WTC11 (cell line): ENCODE measurements around the gene INO80D. TPM values are rescaled to one million over a fixed set of nuclear protein-coding genes. Genes with fewer than 3 reads are reported as not detected.

Experiments used
- ATAC-seq: fragments of 200-7000 bp; cut with Tn5 transposase; 2 replicates; pipeline ENCODE4 v1.10.0; 2021; ENCODE audit warnings: mild to moderate bottlenecking, moderate library complexity
- CTCF ChIA-PET: fragments of 300-600 bp; sonication (Branson Sonifier 250); formaldehyde crosslinking; loops from one replicate; lab custom pipeline; 2021; ENCODE audit warnings: antibody characterized with exemption; lab: Charles Lee
- POLR2A ChIA-PET: fragments of 350-600 bp; sonication (Branson Sonifier 250); formaldehyde crosslinking; loops from one replicate; lab custom pipeline; 2021; ENCODE audit warnings: antibody characterized with exemption; lab: Charles Lee
- DNase-seq: peaks from one replicate; pipeline ENCODE4 v3.0.0; 2021; ENCODE audit warnings: low spot score
- H3K27ac Mint-ChIP-seq: 2 replicates; pipeline ENCODE4 v1.8.0; 2021; ENCODE audit warnings: mixed read lengths
- H3K27me3 Mint-ChIP-seq: 2 replicates; pipeline ENCODE4 v1.8.0; 2021; ENCODE audit warnings: low read depth, mild to moderate bottlenecking, moderate library complexity, mixed read lengths
- H3K36me3 Mint-ChIP-seq: 2 replicates; pipeline ENCODE4 v1.8.0; 2021; ENCODE audit warnings: mixed read lengths
- H3K4me1 Mint-ChIP-seq: 2 replicates; pipeline ENCODE4 v1.8.0; 2022; ENCODE audit warnings: mixed read lengths
- H3K4me3 Mint-ChIP-seq: 2 replicates; pipeline ENCODE4 v1.8.0; 2021; ENCODE audit warnings: mild to moderate bottlenecking, moderate library complexity, mixed read lengths
- H3K9me3 Mint-ChIP-seq: 2 replicates; pipeline ENCODE4 v1.8.0; 2021; ENCODE audit warnings: mixed read lengths
- CBFB ChIP-seq: sonication (generic); formaldehyde crosslinking; IDR thresholded peaks from 2 replicates; pipeline ENCODE4 v1.8.1; 2022; ENCODE audit warnings: mild to moderate bottlenecking, low read depth, missing genetic modification reagents
- CTCF ChIP-seq: fragments of 200-600 bp; IDR thresholded peaks from 2 replicates; pipeline ENCODE4 v1.8.0; 2022; ENCODE audit warnings: antibody characterized with exemption
- FOXK1 ChIP-seq: sonication (generic); formaldehyde crosslinking; IDR thresholded peaks from 2 replicates; pipeline ENCODE4 v1.8.0; 2022; ENCODE audit warnings: mild to moderate bottlenecking, moderate library complexity, missing genetic modification reagents
- FOXP4 ChIP-seq: sonication (generic); formaldehyde crosslinking; IDR thresholded peaks from 2 replicates; pipeline ENCODE4 v1.8.0; 2022; ENCODE audit warnings: mild to moderate bottlenecking, missing genetic modification reagents
- GABPB1 ChIP-seq: sonication (generic); formaldehyde crosslinking; IDR thresholded peaks from 2 replicates; pipeline ENCODE4 v1.8.1; 2023; ENCODE audit warnings: mild to moderate bottlenecking, missing genetic modification reagents
- HMGA2 ChIP-seq: fragments of 250-450 bp; sonication (Bioruptor Pico); IDR thresholded peaks from 2 replicates; pipeline ENCODE4 v1.4.0; 2021; ENCODE audit warnings: mild to moderate bottlenecking, moderate library complexity
- HMGXB4 ChIP-seq: sonication (generic); formaldehyde crosslinking; IDR thresholded peaks from 2 replicates; pipeline ENCODE4 v1.8.1; 2023; ENCODE audit warnings: mild to moderate bottlenecking, moderate library complexity, missing genetic modification reagents
- IRF2 ChIP-seq: sonication (generic); formaldehyde crosslinking; IDR thresholded peaks from 2 replicates; pipeline ENCODE4 v1.8.0; 2022; ENCODE audit warnings: low read depth, missing genetic modification reagents, borderline replicate concordance
- JAZF1 ChIP-seq: fragments of 250-450 bp; sonication (Bioruptor Pico); IDR thresholded peaks from 2 replicates; pipeline ENCODE4 v1.9.0; 2021; ENCODE audit warnings: moderate library complexity, mild to moderate bottlenecking, inconsistent platforms
- KAT7 ChIP-seq: sonication (generic); formaldehyde crosslinking; IDR thresholded peaks from 2 replicates; pipeline ENCODE4 v1.8.1; 2023; ENCODE audit warnings: missing genetic modification reagents, mild to moderate bottlenecking, borderline replicate concordance
- NFE2L1 ChIP-seq: sonication (generic); formaldehyde crosslinking; IDR thresholded peaks from 2 replicates; pipeline ENCODE4 v1.8.1; 2023; ENCODE audit warnings: missing genetic modification reagents
- NFYB ChIP-seq: sonication (generic); formaldehyde crosslinking; conservative IDR thresholded peaks from 2 replicates; pipeline ENCODE4 v1.8.0; 2022; ENCODE audit warnings: low read depth, missing genetic modification reagents
- NR3C1 ChIP-seq: sonication (generic); formaldehyde crosslinking; conservative IDR thresholded peaks from 2 replicates; pipeline ENCODE4 v1.8.1; 2023; ENCODE audit warnings: low read depth, mild to moderate bottlenecking, missing genetic modification reagents
- PRDM15 ChIP-seq: sonication (generic); formaldehyde crosslinking; IDR thresholded peaks from 2 replicates; pipeline ENCODE4 v1.8.0; 2022; ENCODE audit warnings: missing genetic modification reagents
- ZNF423 ChIP-seq: fragments of 250-450 bp; sonication (Bioruptor Pico); IDR thresholded peaks from 2 replicates; pipeline ENCODE4 v2.1.2; 2022; ENCODE audit warnings: mild to moderate bottlenecking, moderate library complexity
- ZNF425 ChIP-seq: fragments of 250-450 bp; sonication (Bioruptor Pico); conservative IDR thresholded peaks from 2 replicates; pipeline ENCODE4 v1.9.0; 2021; ENCODE audit warnings: mild to moderate bottlenecking
- ZSCAN18 ChIP-seq: fragments of 250-450 bp; sonication (Bioruptor Pico); IDR thresholded peaks from 2 replicates; pipeline ENCODE4 v2.1.2; 2022; ENCODE audit warnings: mild to moderate bottlenecking, moderate library complexity
- total RNA-seq: library from RNA; stranded (reverse); gene quantifications from 3 replicates; pipeline ENCODE4 v1.2.3, GENCODE V29; 2021

INO80D gene
- total RNA-seq, 1 experiment from 2014 or later, result 30.9 TPM

GRCh38 chr2:205948496-205948837 is 137.5 kb downstream of the INO80D start:
- H3K4me1 Mint-ChIP-seq, result peaks cover 25% of the 10 kb centered on the region
- peaks cover 20% of the 10 kb centered on the region for H3K9me3 Mint-ChIP-seq
- H3K27ac Mint-ChIP-seq, result no peak overlapping the region
- H3K4me3 Mint-ChIP-seq, result no peak overlapping the region
- ATAC-seq, result no peak
- no peaks in the 10 kb centered on the region; the same call in 1 of the 2 replicates for H3K27me3 Mint-ChIP-seq
- TF ChIP-seq GABPB1 (CRISPR knock-in tag), result no peak
- no peak for TF ChIP-seq IRF2 (CRISPR knock-in tag)
- no peak for TF ChIP-seq NR3C1 (CRISPR knock-in tag)
- TF ChIP-seq JAZF1 (CRISPR knock-in tag), result no peak
- TF ChIP-seq CBFB (CRISPR knock-in tag), result no peak
- TF ChIP-seq ZNF425, result no peak
- no peak for TF ChIP-seq FOXP4 (CRISPR knock-in tag)
- no peak for TF ChIP-seq ZNF423 (CRISPR knock-in tag)
- no peak for TF ChIP-seq KAT7
- no peak for TF ChIP-seq NFYB (CRISPR knock-in tag)
- TF ChIP-seq HMGXB4 (CRISPR knock-in tag), result no peak
- TF ChIP-seq FOXK1, result no peak
- ChIA-PET POLR2A (no interaction called here), CTCF (interaction anchor here (0.8 to 3.4 kb wide), 12 partner anchors 9 to 135 kb away, joined by 3 to 38 read pairs (median 4); no protein-coding TSS in a partner anchor)
- peaks cover 20% of the 10 kb centered on the region for H3K36me3 Mint-ChIP-seq
- DNase-seq, result no peak

GRCh38 chr2:205947621-205948495 is 138.1 kb downstream of the INO80D start:
- peaks cover 14% of the 10 kb centered on the region for H3K36me3 Mint-ChIP-seq
- TF ChIP-seq NFE2L1 (CRISPR knock-in tag), result no peak
- TF ChIP-seq GABPB1 (CRISPR knock-in tag), result peak; percentile 29; the same call in 1 of the 2 replicates
- no peak for TF ChIP-seq ZSCAN18 (CRISPR knock-in tag)
- no peak for TF ChIP-seq HMGA2 (CRISPR knock-in tag)
- peak; percentile 77 for TF ChIP-seq CTCF
- no peak for TF ChIP-seq PRDM15 (CRISPR knock-in tag)
- TF ChIP-seq, all 79 proteins: peak for 2
- Mint-ChIP-seq H3K9me3 (peaks cover 15% of the 10 kb centered on the region), H3K27me3 (no peaks in the 10 kb centered on the region), H3K4me1 (peaks cover 23% of the 10 kb centered on the region), H3K4me3 (no peak overlapping the region), H3K27ac (no peak overlapping the region)
- ChIA-PET CTCF (interaction anchor here (0.5 to 3.4 kb wide), 23 partner anchors 8 to 336 kb away, joined by 3 to 38 read pairs (median 4); no protein-coding TSS in a partner anchor), POLR2A (no interaction called here)
- ATAC-seq (peak; percentile 78), DNase-seq (peak; percentile 73)
